G401 (cell line): ENCODE measurements around the gene ADGRL3. TPM values are rescaled to one million over a fixed set of nuclear protein-coding genes. Genes with fewer than 3 reads are reported as not detected.

Experiments used
- DNase-seq: peaks from one replicate; pipeline ENCODE4 v3.0.0-alpha.2; 2015; ENCODE audit warnings: low spot score
- in situ Hi-C: cut with HindIII; loops from 2 replicates; pipeline ENCODE4 v1.10.0; 2016; ENCODE audit warnings: low sequenced_read_pairs, mixed read lengths
- total RNA-seq: library from RNA; depleted of rRNA; stranded (reverse); fragments of >200 nt; shearing (Covaris generic); gene quantifications from 2 replicates; pipeline ENCODE4 v1.2.3, GENCODE V29; 2014

The ADGRL3 gene
- total RNA-seq, 1 experiment from 2014 or later, result not detected

DNA sequence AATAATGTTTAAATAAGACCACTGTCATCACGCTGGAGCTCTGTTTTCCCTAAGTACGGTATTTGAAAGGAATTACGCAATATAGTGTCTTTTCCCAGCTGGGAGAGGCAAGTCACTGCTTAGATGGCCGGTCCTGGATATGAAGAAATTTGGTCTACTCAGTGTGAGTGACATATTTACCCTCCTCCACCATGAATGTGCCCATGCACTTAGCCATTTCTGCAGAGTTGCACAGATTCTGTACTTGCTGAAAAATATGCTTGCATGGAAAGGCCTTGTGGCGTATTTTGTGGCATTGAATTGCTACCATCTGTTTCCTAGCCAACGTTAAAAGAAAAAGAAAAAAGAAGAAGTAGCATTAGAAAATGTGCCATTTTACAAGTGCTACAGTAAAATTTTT lies 73.1 kb downstream of the ADGRL3 start:
- in situ Hi-C loops, result no loop called here
- DNase-seq, result peak; percentile 36

DNA sequence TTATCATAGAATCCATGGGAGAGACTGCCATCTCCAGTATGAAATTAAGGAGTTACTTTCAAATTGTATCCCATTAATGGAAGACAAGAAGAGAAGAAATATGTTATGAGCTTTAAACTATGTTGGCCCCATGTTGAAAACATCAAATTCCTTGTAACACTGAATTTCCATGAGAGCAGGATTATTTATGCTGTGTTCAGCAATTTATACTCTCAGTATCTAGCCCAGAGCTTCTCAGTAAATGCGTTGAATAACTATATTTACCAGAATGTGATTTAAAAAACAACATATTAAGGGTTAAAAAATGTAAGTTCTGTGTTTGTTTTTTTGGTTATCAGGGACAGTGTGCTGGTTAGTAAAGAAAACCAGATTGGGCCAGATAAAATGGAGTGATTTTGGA lies 74.2 kb downstream of the ADGRL3 start:
- in situ Hi-C loops, result no loop called here
- no peak for DNase-seq

DNA sequence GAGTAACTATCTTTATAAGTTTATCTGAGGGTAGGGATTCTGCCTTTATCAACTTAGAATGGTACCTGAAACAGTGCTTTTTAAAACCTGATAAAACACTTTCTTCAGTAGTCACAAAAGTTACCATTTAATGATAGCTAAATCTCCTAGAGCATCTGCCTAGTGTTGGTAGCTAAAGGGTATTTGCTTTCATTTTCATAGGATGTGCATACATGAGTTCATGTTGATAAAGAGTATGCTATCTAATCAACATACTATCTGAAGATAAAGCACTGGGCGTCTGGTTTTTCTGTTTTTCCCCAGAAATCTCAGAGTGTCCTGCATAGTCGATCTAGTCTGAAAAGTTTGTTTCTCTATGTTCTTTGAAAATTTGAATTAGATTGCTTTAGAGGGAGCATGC lies 75.1 kb downstream of the ADGRL3 start:
- DNase-seq, result no peak
- in situ Hi-C loops, result no loop called here

DNA sequence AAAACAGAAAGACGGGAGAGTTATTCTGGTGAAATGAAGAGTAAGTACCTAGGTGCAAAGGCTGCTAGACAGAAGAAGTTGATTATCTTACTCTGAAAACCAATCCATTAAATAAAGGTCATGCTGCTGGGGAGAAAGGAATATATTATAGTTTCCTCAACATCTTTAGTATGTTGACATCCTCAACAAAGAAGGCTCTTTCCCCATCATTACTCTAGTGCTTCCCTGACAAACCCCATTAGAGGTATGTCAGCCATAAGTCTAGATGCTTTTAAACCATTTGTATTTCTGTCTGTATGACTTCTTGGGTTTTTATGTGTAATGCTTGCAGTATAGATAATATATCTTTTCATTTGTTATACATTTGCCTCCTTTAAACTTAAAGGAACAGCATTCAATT lies 75.9 kb downstream of the ADGRL3 start:
- no peak for DNase-seq
- in situ Hi-C loops, result no loop called here

DNA sequence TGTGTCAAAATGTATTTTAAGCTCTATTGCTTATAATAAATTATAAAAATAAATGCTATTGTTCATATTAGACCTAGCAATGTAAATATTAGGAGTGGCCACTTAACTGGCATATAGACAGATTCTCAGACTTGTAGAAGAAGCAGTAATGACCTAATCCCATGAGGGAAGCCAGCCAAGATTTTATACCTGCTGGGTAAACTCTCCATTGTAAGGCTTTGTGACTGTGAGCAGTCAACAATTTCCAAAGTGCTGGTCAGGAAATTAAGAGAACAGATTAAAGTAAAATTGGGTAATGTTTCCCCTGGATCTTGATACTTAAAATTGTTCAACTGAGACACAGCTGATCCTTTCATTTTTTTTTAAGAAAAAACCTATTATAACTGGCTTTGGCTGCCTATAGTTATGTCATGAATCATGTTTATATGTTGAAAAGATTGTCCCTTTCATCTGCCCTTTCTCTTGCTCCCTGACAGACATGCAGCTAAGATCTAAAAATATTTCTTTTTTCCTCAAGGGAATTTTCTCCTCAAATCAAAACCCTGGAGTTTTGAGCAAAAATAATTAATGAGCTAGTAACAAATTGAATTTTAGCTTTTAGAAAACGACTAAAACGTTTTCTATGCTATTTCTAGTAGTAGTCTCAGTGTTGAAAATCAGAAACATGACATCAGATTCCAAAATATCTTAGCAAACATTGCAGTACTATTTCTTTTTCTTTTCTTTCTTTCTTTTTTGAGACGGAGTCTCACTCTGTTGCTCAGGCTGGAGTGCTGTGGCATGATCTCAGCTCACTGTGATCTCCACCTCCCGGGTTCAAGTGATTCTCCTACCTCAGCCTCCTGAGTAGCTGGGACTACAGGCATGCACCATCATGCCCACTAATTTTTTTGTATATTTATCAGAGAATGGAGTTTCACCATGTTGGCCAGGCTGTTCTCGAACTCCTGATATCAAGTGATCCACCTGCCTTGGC lies 77.9 kb downstream of the ADGRL3 start:
- peak; percentile 76 for DNase-seq
- in situ Hi-C loops, result no loop called here

DNA sequence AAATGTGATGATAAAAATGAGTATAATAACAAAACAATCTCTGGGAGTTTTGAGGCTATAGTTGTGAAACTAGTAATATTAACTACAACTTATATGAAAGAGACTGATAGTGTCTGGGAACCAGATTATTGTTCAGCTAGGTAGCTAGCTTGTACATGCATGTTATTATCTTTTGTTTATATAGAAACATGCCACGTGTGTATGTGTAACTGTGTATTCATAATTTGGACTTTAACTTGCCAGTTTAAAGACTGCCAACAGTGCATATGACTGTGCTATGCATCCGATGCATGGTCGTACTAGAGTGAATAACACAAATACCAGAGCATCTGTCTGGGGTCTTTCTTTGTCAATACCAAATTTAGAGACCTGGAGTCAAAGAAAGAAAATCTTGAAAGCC lies 92.2 kb downstream of the ADGRL3 start:
- no peak for DNase-seq
- in situ Hi-C loops, result no loop called here

DNA sequence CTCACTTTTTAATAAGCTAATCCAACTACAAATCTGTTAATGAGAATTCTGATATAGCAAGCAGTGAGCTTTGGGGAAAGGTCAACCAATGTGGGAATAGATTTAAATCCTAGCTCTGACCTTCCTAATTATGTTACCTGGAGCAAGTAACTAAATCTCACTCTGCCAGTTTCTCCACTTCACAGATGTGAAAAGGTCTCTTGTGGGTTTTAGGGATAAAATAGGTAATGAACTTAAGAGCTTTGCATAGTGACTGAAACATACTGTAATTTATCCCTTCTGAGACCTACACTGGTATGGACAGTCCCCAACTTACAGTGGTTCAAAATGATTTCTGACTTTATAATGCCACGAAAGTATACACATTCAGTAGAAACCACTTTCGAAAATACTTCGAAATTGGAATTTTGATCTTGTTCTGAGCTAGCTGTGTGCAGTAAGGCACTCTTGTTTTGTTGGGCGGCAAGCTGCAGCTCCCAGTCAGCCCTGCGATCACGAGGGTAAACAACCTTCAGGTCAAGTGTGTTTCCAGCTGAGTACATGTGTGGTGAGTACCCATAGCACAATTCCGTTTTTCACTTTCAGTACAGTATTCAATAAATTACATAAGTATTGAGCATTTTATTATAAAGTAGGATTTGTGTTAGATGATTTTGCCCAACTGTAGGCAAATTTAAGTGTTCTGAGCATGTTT lies 93.7 kb downstream of the ADGRL3 start:
- DNase-seq, result no peak

DNA sequence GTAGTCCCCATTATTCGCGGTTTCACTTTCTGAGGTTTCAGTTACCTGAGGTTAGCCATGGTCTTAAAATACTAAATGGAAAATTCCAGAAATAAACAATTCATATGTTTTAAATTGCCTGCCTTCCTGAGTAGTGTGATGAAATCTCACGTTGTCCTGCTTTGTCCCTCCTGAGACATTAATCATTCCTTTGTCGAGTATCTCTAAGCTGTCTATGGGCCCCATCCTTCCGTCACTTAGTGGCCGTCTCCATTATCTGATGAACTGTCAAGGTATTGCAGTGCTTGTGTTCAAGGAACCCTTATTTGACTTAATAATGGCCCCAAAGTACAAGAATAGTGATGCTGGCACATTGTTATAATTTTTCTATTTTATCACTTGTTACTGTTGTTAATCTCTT lies 94.8 kb downstream of the ADGRL3 start:
- DNase-seq, result no peak
- in situ Hi-C loops, result no loop called here

More for the DNA sequence above, 93.7 kb downstream of the ADGRL3 start:
- in situ Hi-C loops, result no loop called here

DNA sequence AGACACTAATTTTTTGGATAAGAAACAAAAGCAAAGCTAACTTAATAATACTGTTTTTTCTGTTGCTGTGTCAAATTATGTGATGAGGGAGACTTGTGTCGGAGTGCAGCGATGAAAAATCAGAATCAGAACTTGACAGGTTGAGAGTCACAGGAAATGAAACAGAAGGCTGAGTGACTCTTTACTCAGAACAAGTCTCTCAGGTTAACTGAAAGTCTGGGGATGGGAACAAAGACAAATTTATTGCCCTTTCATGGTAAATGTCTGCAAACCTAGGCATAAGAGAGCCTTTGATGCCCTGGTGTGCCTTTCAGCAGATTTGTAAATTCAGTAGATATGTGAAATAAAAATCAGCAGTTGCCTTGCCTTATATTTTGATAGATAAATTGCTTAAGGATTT lies 96.0 kb downstream of the ADGRL3 start:
- DNase-seq, result no peak
- in situ Hi-C loops, result no loop called here

DNA sequence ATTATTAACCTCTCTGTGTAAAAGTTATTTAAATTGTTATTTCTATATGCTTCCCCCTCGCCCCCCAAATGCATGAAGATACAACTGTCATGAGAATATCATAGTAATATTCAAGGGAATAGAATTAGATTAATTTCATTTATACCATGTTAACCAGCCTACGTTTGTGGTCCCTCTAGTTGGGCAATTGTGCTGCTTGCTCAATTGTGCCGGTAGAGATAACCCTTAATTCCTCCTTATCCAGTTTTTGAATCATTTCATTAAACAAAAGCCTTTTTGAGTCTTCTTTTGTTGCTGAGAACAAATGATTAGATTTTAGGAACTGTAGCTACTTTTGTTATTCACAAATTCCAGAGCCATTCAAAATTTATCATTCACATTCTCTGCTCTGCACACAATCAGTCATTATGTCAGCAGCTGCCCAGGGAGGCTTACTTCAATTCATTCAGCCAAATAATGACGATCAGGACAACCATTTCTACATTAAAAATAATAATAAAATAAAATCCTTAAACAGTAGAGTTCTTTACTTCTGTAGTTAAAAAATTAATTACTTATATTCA lies 98.1 kb downstream of the ADGRL3 start:
- DNase-seq, result no peak
- in situ Hi-C loops, result no loop called here

DNA sequence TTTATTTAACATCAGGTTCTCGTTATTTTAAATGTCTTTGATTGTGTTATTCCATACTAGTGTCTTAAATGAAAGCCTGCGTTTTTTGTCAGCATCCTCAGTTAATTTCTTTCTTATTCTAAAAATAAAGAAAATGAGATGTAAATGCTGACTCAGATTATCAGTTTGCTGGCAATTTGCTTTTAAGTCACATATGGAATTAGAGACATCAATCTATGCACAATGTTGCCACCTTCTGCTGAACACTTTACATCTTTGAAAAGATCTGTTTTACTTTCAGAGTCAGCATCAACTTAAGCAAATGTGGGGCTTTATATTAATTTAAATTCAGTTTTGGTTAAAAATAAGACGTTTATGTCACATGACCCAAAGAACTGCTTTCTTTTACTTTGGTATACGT lies 99.2 kb downstream of the ADGRL3 start:
- DNase-seq, result no peak

DNA sequence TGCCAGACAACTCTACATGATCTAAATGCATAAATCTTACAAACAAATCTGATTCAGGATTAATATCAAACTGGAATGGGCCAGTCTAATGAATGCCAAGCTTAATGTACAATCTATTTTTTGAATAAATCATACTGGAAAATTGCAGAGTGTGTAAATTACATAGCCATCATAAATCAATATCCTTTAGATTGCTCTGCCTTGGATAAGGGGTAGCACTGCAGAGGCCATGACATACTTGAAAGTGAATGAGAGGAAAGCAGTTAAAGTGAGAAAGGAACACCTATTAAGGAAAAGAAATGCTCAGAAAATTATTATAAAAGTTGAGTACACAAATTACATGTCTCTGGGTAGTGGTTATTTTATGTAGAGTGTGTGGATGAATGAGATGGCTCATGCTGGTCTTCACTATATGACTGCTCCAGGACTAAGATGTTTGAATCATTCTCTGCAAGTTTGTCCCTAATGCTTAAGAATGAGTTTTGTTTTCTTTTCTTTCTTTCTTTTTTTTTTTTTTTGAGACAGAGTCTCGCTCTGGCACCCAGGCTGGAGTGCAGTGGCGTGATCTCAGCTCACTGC lies 100.2 kb downstream of the ADGRL3 start:
- in situ Hi-C loops, result no loop called here
- DNase-seq, result no peak

More for the DNA sequence above, 99.2 kb downstream of the ADGRL3 start:
- in situ Hi-C loops, result no loop called here

DNA sequence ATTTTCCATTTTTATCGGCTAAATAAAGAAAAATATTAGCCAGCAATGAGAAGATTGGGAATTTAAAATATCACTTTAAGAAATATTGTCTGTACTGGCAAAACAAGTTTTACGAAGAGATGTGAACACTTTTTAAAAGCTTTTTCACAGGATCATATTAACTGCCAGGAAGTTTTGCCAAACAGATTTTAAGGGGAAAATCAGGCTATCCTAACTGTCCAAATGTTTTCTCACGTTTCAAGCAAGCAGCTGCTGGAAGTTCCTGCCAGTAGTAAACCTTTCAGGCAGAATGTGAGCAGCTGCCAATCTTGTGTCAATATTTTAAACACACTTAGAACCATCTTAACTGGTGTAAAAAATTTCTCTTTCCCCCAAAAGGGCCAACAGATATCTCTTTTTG lies 101.1 kb downstream of the ADGRL3 start:
- in situ Hi-C loops, result no loop called here
- no peak for DNase-seq

DNA sequence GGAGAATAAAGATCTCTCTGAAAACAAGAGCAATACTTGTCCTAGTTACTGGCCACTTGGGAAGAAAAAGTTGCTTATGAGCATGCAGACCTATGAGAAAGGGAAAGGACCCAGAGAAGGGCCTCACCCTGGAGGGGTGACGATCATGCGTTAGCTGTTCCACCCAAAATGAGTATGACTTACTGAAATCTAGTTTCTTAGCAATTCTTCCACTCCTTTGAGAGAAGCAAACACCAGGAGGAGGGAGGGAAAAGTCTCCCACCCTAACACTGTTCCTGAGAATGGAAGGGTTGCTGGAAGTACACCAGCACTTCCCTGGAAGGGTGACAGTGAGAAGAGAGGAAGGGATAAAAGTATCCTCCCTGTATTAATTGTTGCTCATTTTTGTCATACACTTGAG lies 107.9 kb downstream of the ADGRL3 start:
- in situ Hi-C loops, result no loop called here
- DNase-seq, result no peak

DNA sequence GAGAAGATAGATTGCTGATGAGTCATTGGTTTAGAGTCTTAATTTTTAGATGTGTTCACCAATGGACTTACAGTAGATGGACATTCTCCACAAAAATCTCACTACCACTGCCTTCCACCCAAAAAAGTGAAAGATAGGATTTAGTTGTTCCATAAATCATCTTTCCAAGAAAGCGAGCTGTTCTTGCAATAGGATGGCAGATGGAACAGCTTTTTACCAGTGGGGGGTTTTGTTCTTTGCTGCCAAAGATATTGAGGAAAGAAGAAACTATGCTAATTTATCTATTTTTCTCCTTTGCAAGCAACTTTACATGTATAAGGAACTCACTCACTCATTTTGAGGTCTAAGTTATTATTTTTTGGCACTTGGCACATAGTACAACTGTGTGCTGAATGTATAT lies 109.5 kb downstream of the ADGRL3 start:
- DNase-seq, result peak; percentile 66
- in situ Hi-C loops, result no loop called here

DNA sequence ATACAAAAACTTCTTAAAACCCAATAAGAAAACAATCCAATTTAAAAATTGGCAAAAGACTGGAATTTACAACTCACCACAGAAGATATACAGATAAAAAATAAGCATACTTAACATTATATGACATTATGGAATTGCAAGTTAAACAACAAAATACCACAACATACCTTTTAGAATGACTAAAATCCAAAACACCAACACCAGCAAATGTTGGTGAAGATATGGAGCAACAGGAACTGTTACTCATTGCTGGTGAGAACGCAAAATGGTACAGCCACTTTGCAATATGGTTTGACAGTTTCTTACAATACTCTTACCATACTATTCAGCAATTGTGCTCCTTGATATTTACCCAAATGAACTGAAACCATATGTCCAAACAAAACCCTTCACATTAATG lies 112.4 kb downstream of the ADGRL3 start:
- no peak for DNase-seq
- in situ Hi-C loops, result no loop called here

DNA sequence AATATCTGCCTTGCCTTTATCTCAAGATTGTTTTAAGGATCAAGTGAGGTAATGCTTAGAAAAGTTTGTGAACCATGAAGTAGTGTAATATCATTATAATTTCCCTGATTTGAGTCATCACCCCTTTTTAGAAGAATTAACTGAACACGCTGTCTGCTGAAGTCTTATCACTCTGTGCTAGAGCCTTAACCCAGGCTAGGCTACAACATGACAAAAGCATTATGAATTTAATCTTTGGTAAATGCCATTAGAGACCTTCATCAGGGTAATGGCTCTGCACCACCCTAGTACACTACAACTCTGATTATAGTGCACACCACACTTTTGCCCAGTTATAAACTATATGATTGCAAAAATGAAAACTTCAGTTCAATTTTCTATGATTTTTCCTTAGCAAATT lies 118.3 kb downstream of the ADGRL3 start:
- in situ Hi-C loops, result no loop called here
- no peak for DNase-seq

DNA sequence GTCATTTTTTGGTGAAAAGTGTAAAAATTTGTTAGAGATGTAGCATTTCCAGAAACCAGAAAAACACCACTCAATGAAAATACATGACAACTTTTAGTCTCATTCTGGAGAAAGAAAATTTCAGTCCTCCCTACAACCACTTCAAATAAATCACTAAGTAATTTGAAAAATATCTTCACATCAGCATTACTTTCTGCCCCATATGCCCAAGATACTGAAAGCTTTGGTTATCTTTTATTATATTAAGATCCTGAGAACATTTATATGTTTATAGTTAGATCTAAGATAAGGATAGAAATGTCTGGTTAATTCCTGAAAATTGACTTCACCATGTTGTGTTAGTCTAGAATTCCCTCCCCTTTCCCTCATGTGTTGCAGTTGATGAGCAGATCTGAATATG lies 119.0 kb downstream of the ADGRL3 start:
- in situ Hi-C loops, result no loop called here
- DNase-seq, result no peak

DNA sequence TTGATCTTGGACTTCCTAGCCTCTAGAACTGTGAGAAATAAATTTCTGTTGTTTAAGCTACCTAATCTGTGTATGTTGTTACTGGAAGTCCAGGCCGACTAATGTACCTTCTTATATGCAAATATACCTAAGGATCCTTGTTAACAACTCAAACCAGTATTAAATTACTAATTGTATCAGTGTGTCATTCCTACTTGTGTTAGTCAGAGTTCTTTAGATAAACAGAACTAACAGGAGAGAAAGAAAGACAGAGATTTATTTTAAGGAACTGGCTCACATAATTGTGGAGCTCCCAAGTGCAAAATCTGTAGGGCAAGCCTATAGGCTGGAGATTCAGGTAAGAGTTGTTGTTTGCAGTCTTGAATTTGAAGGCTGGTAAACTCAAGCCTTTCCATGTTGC lies 120.0 kb downstream of the ADGRL3 start:
- in situ Hi-C loops, result no loop called here
- no peak for DNase-seq

DNA sequence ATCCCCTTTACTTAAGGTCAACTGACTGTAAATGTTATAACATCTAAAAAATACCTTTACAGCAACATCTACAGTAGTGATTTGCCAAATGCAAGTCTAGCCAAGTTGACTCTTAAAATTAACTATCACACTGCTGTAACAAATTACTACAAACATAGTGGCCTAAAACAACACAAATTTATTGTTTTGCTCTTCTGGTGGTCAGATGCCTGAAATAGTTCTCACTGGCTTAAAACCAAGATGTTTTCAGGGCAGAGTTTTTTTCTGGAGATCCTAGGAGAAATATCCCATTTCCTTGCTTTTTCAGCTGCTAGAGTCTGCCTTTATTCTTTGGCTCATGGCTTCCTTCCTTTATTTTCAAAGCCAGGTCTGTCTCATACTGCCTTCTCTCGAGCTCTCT lies 120.5 kb downstream of the ADGRL3 start:
- DNase-seq, result no peak
- in situ Hi-C loops, result no loop called here
